CD4-positive, alpha-beta T cell treated with Interleukin-2 at 100 ng/mL for 4 hours (primary cell): ENCODE measurements around the gene CTRL.

Experiments used
- DNase-seq: peaks from one replicate; pipeline ENCODE4 v3.0.0-alpha.2; 2020; ENCODE audit warnings: low spot score

CTRL gene

GRCh38 chr16:67886387-67886786, 45.3 kb downstream of the CTRL start:
- no peak for DNase-seq

- no peak for DNase-seq
Observed at GRCh38 chr16:67885976-67886375, 45.7 kb downstream of the CTRL start.

GRCh38 chr16:67885545-67885944, 46.1 kb downstream of the CTRL start:
- no peak for DNase-seq

GRCh38 chr16:67884684-67885083, 47.0 kb downstream of the CTRL start, which contains the start of gene NRN1L:
Gene NRN1L, plus strand, starts transcription at chr16:67884885. Its CDS starts 19 bp downstream, at chr16:67884904.
- DNase-seq: no peak

- peak; percentile 67 for DNase-seq
Observed at GRCh38 chr16:67883872-67884261, 47.8 kb downstream of the CTRL start.

GRCh38 chr16:67883146-67883871, 48.4 kb downstream of the CTRL start:
- no peak for DNase-seq

- DNase-seq: no peak
Observed at GRCh38 chr16:67882374-67883145, 49.1 kb downstream of the CTRL start.

- no peak for DNase-seq
Observed at GRCh38 chr16:67881621-67882161, 50.0 kb downstream of the CTRL start.

GRCh38 chr16:67880584-67880983, 51.1 kb downstream of the CTRL start:
- no peak for DNase-seq

GRCh38 chr16:67879936-67880335, 51.7 kb downstream of the CTRL start:
- no peak for DNase-seq
